ENCODE data around the gene NFU1.

DNA sequence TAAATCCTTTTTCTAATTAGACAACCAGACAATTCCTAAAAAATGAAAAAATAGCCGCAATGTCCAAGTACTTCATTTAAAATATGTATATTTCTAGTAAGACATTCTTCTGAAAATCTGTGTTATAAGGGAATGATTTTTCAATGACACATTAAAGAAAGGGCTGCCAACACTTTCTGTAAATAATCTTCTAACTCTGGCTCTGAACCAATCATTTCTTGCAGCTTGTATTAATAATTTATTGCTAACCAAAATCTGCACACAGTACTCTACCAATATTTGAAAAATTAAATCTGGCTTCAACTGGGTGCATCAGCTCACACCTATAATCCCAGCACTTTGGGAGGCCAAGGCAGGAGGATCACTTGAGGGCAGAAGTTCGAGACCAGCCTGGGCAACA lies 8.3 kb downstream of the NFU1 start:
- TF ChIP-seq, protein P1, sequence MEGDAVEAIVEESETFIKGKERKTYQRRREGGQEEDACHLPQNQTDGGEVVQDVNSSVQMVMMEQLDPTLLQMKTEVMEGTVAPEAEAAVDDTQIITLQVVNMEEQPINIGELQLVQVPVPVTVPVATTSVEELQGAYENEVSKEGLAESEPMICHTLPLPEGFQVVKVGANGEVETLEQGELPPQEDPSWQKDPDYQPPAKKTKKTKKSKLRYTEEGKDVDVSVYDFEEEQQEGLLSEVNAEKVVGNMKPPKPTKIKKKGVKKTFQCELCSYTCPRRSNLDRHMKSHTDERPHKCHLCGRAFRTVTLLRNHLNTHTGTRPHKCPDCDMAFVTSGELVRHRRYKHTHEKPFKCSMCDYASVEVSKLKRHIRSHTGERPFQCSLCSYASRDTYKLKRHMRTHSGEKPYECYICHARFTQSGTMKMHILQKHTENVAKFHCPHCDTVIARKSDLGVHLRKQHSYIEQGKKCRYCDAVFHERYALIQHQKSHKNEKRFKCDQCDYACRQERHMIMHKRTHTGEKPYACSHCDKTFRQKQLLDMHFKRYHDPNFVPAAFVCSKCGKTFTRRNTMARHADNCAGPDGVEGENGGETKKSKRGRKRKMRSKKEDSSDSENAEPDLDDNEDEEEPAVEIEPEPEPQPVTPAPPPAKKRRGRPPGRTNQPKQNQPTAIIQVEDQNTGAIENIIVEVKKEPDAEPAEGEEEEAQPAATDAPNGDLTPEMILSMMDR (IDR thresholded peaks at IDR 0.05): no peak
- no peak for TF ChIP-seq POLR2A (IDR thresholded peaks at IDR 0.05)
- TF ChIP-seq POLR2AphosphoS5 (IDR thresholded peaks at IDR 0.05): no peak
